Type B pancreatic cell (in vitro differentiated cells): ENCODE measurements around the gene GTSE1. TPM values are rescaled to one million over a fixed set of nuclear protein-coding genes. Genes with fewer than 3 reads are reported as not detected.
"Not testable (repeated sequence)": the region's sequence is repeated elsewhere in the genome, so short reads cannot be mapped to it uniquely, and the experiment has no call there.

ENCODE experiments used
- DNase-seq: peaks from one replicate; pipeline ENCODE4 v3.0.0; 2021; ENCODE audit warnings: mixed read lengths; ENCODE audit not compliant: unreplicated experiment; ENCODE audit errors: extremely low spot score
- H3K27ac Mint-ChIP-seq: 2 replicates; pipeline ENCODE4 v1.8.0; 2021; ENCODE audit warnings: mild to moderate bottlenecking, mixed read lengths
- H3K27me3 Mint-ChIP-seq: 2 replicates; pipeline ENCODE4 v1.8.0; 2021; ENCODE audit warnings: mixed read lengths
- H3K36me3 Mint-ChIP-seq: 2 replicates; pipeline ENCODE4 v1.8.0; 2021; ENCODE audit warnings: mixed read lengths
- H3K4me1 Mint-ChIP-seq: one replicate; pipeline ENCODE4 v1.8.0; 2021; ENCODE audit warnings: mixed read lengths; ENCODE audit not compliant: unreplicated experiment
- H3K4me3 Mint-ChIP-seq: 2 replicates; pipeline ENCODE4 v1.8.0; 2021; ENCODE audit warnings: mild to moderate bottlenecking, mixed read lengths
- H3K9me3 Mint-ChIP-seq: 2 replicates; pipeline ENCODE4 v1.8.0; 2021; ENCODE audit warnings: mixed read lengths
- total RNA-seq: library from RNA; stranded (reverse); gene quantifications from 2 replicates; pipeline ENCODE4 v1.2.1, GENCODE V29; 2021; ENCODE audit warnings: low replicate concordance
- TF ChIP-seq, protein P1 (sequence below): fragments of 200-600 bp; sonication (generic); conservative IDR thresholded peaks from 2 replicates; pipeline ENCODE4 v1.5.0; 2021; ENCODE audit warnings: antibody characterized with exemption, mild to moderate bottlenecking

Gene GTSE1
- total RNA-seq, 1 donor from 2014 or later, result 39.6 TPM

- no peak for DNase-seq
- Mint-ChIP-seq H3K27ac (no peak within 1 kb of the TSS), H3K9me3 (peaks cover 14% of the 10 kb centered on the region), H3K27me3 (peaks cover 77% of the 10 kb centered on the region), H3K36me3 (peaks cover 10% of the 10 kb centered on the region), H3K4me3 (peak within 1 kb of the TSS; percentile 78), H3K4me1 (peaks cover 6% of the 10 kb centered on the region)
- TF ChIP-seq, protein P1, sequence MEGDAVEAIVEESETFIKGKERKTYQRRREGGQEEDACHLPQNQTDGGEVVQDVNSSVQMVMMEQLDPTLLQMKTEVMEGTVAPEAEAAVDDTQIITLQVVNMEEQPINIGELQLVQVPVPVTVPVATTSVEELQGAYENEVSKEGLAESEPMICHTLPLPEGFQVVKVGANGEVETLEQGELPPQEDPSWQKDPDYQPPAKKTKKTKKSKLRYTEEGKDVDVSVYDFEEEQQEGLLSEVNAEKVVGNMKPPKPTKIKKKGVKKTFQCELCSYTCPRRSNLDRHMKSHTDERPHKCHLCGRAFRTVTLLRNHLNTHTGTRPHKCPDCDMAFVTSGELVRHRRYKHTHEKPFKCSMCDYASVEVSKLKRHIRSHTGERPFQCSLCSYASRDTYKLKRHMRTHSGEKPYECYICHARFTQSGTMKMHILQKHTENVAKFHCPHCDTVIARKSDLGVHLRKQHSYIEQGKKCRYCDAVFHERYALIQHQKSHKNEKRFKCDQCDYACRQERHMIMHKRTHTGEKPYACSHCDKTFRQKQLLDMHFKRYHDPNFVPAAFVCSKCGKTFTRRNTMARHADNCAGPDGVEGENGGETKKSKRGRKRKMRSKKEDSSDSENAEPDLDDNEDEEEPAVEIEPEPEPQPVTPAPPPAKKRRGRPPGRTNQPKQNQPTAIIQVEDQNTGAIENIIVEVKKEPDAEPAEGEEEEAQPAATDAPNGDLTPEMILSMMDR, result no peak
These were observed 33.5 kb upstream of the GTSE1 start, which contains the start of gene PKDREJ for GRCh38 chr22:46263216-46263590. Gene PKDREJ (minus strand): TSS chr22:46263343. CDS start chr22:46263322, 21 bp downstream.

DNA sequence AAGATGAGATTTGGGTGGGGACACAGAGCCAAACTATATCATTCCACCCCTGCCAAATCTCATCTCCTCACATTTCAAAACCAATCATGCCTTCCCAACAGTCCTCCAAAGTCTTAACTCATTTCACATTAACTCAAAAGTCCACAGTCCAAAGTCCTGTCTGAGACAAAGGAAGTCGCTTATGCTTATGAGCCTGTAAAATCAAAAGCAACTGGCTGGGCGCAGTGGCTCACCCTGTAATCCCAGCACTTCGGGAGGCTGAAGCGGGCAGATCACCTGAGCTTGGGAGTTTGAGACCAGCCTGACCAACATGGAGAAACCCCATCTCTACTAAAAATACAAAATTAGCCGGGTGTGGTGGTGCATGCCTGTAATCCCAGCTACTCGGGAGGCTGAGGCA is 32.1 kb upstream of the GTSE1 start:
- not testable (repeated sequence) for H3K9me3 Mint-ChIP-seq, H3K36me3 Mint-ChIP-seq, DNase-seq, H3K27ac Mint-ChIP-seq
- H3K4me3 Mint-ChIP-seq, result peak overlapping the region; percentile 78
- peaks cover 64% of the 10 kb centered on the region for H3K27me3 Mint-ChIP-seq
- H3K4me1 Mint-ChIP-seq, result peaks cover 11% of the 10 kb centered on the region

DNA sequence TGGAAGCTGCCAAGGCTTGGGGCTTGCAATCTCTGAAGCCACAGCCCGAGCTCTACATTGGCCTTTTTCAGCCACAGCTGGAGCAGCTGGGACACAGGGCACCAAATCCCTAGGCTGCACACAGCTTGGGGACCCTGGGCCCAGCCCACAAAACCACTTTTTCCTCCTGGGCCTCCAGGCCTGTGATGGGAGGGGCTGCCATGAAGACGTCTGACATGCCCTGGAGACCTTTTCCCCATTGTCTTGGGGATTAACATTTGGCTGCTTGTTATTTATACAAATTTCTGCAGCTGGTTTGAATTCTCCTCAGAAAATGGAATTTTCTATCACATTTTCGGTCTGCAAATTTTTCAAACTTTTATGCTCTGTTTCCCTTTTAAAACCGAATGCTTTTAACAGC is 31.0 kb upstream of the GTSE1 start:
- not testable (repeated sequence) for H3K36me3 Mint-ChIP-seq, DNase-seq, H3K9me3 Mint-ChIP-seq, H3K27ac Mint-ChIP-seq
- Mint-ChIP-seq H3K4me1 (peaks cover 14% of the 10 kb centered on the region), H3K4me3 (peak overlapping the region; percentile 31), H3K27me3 (peaks cover 53% of the 10 kb centered on the region)

GRCh38 chr22:46267431-46268279 is 29.0 kb upstream of the GTSE1 start, which contains the start of gene TTC38:
Gene TTC38 (plus strand): TSS chr22:46268008. CDS start chr22:46268040, 32 bp downstream.
- H3K36me3 Mint-ChIP-seq, result no peaks in the 10 kb centered on the region
- H3K9me3 Mint-ChIP-seq, result peaks cover 4% of the 10 kb centered on the region
- H3K27ac Mint-ChIP-seq, result peak within 1 kb of the TSS; percentile 74
- peak; percentile 83 for DNase-seq
- H3K4me1 Mint-ChIP-seq, result peaks cover 14% of the 10 kb centered on the region
- peak within 1 kb of the TSS; percentile 92 for H3K4me3 Mint-ChIP-seq
- H3K27me3 Mint-ChIP-seq, result peaks cover 34% of the 10 kb centered on the region
- TF ChIP-seq, protein P1, result no peak

GRCh38 chr22:46269564-46269963 is 27.1 kb upstream of the GTSE1 start:
- Mint-ChIP-seq H3K27me3 (peaks cover 20% of the 10 kb centered on the region), H3K9me3 (no peaks in the 10 kb centered on the region), H3K27ac (peak overlapping the region; percentile 67), H3K4me1 (peaks cover 14% of the 10 kb centered on the region), H3K36me3 (no peaks in the 10 kb centered on the region), H3K4me3 (peak overlapping the region; percentile 92)
- DNase-seq, result no peak
- TF ChIP-seq, protein P1, result no peak

DNA sequence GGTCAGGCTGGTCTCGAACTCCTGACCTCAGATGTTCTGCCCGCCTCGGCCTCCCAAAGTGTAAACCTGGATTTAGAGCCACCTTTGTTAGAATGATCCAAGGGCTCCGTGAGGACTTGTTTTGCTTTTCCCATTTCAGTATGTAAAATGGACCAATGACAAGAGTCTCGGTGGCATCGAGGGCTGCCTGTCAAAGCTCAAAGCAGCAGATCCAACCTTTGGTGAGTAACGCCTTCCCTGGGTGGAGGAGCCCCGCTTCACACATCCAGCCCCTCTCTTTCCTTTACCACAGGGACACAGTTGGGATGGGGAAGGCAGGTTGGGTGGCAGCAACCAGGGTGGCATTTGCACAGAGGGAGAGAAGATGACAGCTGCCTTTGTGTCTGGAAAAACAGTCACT is 24.5 kb upstream of the GTSE1 start:
- Mint-ChIP-seq H3K36me3 (peaks cover 15% of the 10 kb centered on the region), H3K4me3 (no peak overlapping the region), H3K9me3 (no peaks in the 10 kb centered on the region), H3K4me1 (peaks cover 12% of the 10 kb centered on the region), H3K27me3 (no peaks in the 10 kb centered on the region), H3K27ac (no peak overlapping the region)
- TF ChIP-seq, protein P1, result no peak
- DNase-seq, result no peak
